NCI-H526 (cell line): Measurements from ENCODE around the gene FEN1.

Experiments used
- DNase-seq, 2 experiments: peaks; one replicate each; lab custom pipeline; 2025; lab: John Stamatoyannopoulos, UW

FEN1 gene

GRCh38 chr11:61756452-61757212 lies 36.1 kb upstream of the FEN1 start:
- peak; percentile 82 to 93 for DNase-seq

- DNase-seq, result no peak
Observed at GRCh38 chr11:61757213-61757862, 35.4 kb upstream of the FEN1 start.

- DNase-seq, result no peak
Observed at GRCh38 chr11:61760946-61761345, 31.8 kb upstream of the FEN1 start.

GRCh38 chr11:61761440-61762222 lies 31.1 kb upstream of the FEN1 start:
- DNase-seq, result no peak

GRCh38 chr11:61762223-61762615 lies 30.5 kb upstream of the FEN1 start:
- DNase-seq, result no peak

- no peak for DNase-seq
Observed at GRCh38 chr11:61762798-61763197, 29.9 kb upstream of the FEN1 start.

- no peak for DNase-seq
Observed at GRCh38 chr11:61763930-61764605, 28.6 kb upstream of the FEN1 start.

- no peak for DNase-seq
Observed at GRCh38 chr11:61764606-61765260, 28.0 kb upstream of the FEN1 start.

- DNase-seq, result no peak
Observed at GRCh38 chr11:61765550-61766253, 27.0 kb upstream of the FEN1 start.

GRCh38 chr11:61766353-61766841 lies 26.3 kb upstream of the FEN1 start:
- no peak for DNase-seq

GRCh38 chr11:61768376-61769076 lies 24.2 kb upstream of the FEN1 start:
- no peak for DNase-seq

GRCh38 chr11:61769169-61769920 lies 23.4 kb upstream of the FEN1 start:
- no peak for DNase-seq

- no peak for DNase-seq
Observed at GRCh38 chr11:61769946-61770683, 22.6 kb upstream of the FEN1 start.

GRCh38 chr11:61771195-61771894 lies 21.4 kb upstream of the FEN1 start:
- no peak for DNase-seq

- DNase-seq, result no peak
Observed at GRCh38 chr11:61771985-61772455, 20.7 kb upstream of the FEN1 start.

- DNase-seq, result no peak
Observed at GRCh38 chr11:61773356-61773755, 19.4 kb upstream of the FEN1 start.

GRCh38 chr11:61773809-61774208 lies 18.9 kb upstream of the FEN1 start:
- no peak for DNase-seq

GRCh38 chr11:61774411-61774810 lies 18.3 kb upstream of the FEN1 start:
- DNase-seq, result no peak
